ENCODE data around the gene SMC1A. TPM values are rescaled to one million over a fixed set of nuclear protein-coding genes. Genes with fewer than 3 reads are reported as not detected.
A peak's percentile ranks its signal among the peaks of the same experiment; 100 is the strongest.

Gene SMC1A
- total RNA-seq, 1 experiment from 2014 or later: 100 TPM

DNA sequence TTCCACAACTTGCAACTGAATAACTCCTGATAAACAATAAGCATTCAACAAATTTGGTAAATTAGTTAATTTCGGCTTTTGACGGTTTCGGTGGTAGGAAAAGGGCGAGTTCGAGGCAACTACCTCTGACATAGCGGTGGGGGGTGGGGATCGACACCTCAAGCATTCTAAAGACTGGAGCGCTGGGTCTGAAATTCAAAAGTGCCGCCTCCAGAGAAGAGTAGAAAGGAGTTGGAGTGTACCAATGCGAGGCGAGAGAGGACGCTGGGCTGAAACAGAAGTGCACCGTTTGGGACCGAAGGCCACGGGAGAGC, 725 bp downstream of the SMC1A start:
- H3T11ph ChIP-seq (ENCODE audit: low read length): no peak overlapping the region
- H3K18ac ChIP-seq (ENCODE audit: insufficient read length, low read depth, low read length): peak overlapping the region; percentile 85
- H2AK5ac ChIP-seq (ENCODE audit: insufficient read length, low read length): no peak overlapping the region
- Mint-ChIP-seq H3K27me3 (ENCODE audit: low read depth) (no peaks in the 10 kb centered on the region; the same call in none of the 2 replicates), H3K4me1 (peaks cover 11 to 12% of the 10 kb centered on the region in 2 experiments), H3K9me3 (peaks cover 63 to 71% of the 10 kb centered on the region in 2 experiments), H3K36me3 (ENCODE audit: insufficient read depth in 1 of 3, low read depth in 3 of 3) (peaks cover 9 to 30% (median 18%) of the 10 kb centered on the region in 3 experiments), H3K27ac (peak overlapping the region; percentile 98 to 99 (median 98)), H3K4me3 (peak overlapping the region; percentile 95 to 99)
- no peak overlapping the region for H2BK12ac ChIP-seq (ENCODE audit: insufficient read length, low read depth, low read length)
- no peaks in the 10 kb centered on the region for H4K20me1 ChIP-seq (ENCODE audit: control insufficient read depth, insufficient read depth, insufficient read length)
- DNase-seq: no peak
- H4K91ac ChIP-seq (ENCODE audit: insufficient read length, low read depth, low read length): no peak overlapping the region
- peaks cover 11% of the 10 kb centered on the region for H3K9me3 ChIP-seq (ENCODE audit: control insufficient read depth, low read depth, low read length)
- H3K9ac ChIP-seq (ENCODE audit: extremely low read depth, insufficient read length, low read length): peak overlapping the region; percentile 97
- H3K79me2 ChIP-seq (ENCODE audit: insufficient read depth, low read length): peaks cover 20% of the 10 kb centered on the region; the same call in 1 of the 2 replicates
- no peak overlapping the region for H3K23ac ChIP-seq (ENCODE audit: insufficient read length, low read depth, low read length)
- TF ChIP-seq, protein P1, sequence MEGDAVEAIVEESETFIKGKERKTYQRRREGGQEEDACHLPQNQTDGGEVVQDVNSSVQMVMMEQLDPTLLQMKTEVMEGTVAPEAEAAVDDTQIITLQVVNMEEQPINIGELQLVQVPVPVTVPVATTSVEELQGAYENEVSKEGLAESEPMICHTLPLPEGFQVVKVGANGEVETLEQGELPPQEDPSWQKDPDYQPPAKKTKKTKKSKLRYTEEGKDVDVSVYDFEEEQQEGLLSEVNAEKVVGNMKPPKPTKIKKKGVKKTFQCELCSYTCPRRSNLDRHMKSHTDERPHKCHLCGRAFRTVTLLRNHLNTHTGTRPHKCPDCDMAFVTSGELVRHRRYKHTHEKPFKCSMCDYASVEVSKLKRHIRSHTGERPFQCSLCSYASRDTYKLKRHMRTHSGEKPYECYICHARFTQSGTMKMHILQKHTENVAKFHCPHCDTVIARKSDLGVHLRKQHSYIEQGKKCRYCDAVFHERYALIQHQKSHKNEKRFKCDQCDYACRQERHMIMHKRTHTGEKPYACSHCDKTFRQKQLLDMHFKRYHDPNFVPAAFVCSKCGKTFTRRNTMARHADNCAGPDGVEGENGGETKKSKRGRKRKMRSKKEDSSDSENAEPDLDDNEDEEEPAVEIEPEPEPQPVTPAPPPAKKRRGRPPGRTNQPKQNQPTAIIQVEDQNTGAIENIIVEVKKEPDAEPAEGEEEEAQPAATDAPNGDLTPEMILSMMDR (conservative IDR thresholded peaks at IDR 0.05): no peak
- peaks cover 6% of the 10 kb centered on the region for H3K23me2 ChIP-seq (ENCODE audit: insufficient read length, low read depth, low read length, poor library complexity, severe bottlenecking)
- H3K14ac ChIP-seq (ENCODE audit: insufficient read depth, low read length): peak overlapping the region; percentile 91; the same call in 1 of the 2 replicates
- no peak overlapping the region for H3K4ac ChIP-seq (ENCODE audit: low read depth, low read length)
- no peak overlapping the region for H2BK20ac ChIP-seq (ENCODE audit: low read depth, low read length, poor library complexity, severe bottlenecking)
- H3K27me3 ChIP-seq (ENCODE audit: insufficient read depth, low read length): no peaks in the 10 kb centered on the region
- peak overlapping the region; percentile 54 for H3K4me2 ChIP-seq (ENCODE audit: insufficient read depth, insufficient read length, low read length)
- no peaks in the 10 kb centered on the region for H3K4me1 ChIP-seq (ENCODE audit: insufficient read depth, low read length)
- no peak overlapping the region for H4K5ac ChIP-seq (ENCODE audit: insufficient read length, low read depth, low read length)
- no CpG with 5 or more reads among the region's 15 CpGs for WGBS (ENCODE audit: extremely low coverage, insufficient read length, low lambda C conversion rate)
- H2AFZ ChIP-seq (ENCODE audit: low read length): no peak overlapping the region
- H2BK15ac ChIP-seq (ENCODE audit: low read depth, low read length): no peak overlapping the region
- no peak overlapping the region for H2BK120ac ChIP-seq (ENCODE audit: low read depth, low read length, poor library complexity, severe bottlenecking)
- H2BK5ac ChIP-seq (ENCODE audit: insufficient read length, low read length): no peak overlapping the region
- H3K56ac ChIP-seq (ENCODE audit: insufficient read length, low read depth, low read length): no peak overlapping the region
- no peaks in the 10 kb centered on the region for H3K79me1 ChIP-seq (ENCODE audit: insufficient read depth, low read depth, low read length, poor library complexity, severe bottlenecking)
- H3K27ac ChIP-seq (ENCODE audit: insufficient read length, low read depth, low read length): peak overlapping the region; percentile 63
- H4K8ac ChIP-seq (replicated peaks; ENCODE audit: insufficient read length, low read depth, low read length): no peak overlapping the region
